GM19328 (cell line): ENCODE results near the gene HLA-DQA2.
"Not testable (repeated sequence)": the region's sequence is repeated elsewhere in the genome, so short reads cannot be mapped to it uniquely, and the experiment has no call there.

ENCODE experiments used
- ATAC-seq: cut with Tn5 transposase; IDR thresholded peaks from one replicate; pipeline ENCODE4 v1.9.1; 2021; ENCODE audit warnings: mild to moderate bottlenecking, moderate library complexity; ENCODE audit not compliant: unreplicated experiment

Gene HLA-DQA2

DNA sequence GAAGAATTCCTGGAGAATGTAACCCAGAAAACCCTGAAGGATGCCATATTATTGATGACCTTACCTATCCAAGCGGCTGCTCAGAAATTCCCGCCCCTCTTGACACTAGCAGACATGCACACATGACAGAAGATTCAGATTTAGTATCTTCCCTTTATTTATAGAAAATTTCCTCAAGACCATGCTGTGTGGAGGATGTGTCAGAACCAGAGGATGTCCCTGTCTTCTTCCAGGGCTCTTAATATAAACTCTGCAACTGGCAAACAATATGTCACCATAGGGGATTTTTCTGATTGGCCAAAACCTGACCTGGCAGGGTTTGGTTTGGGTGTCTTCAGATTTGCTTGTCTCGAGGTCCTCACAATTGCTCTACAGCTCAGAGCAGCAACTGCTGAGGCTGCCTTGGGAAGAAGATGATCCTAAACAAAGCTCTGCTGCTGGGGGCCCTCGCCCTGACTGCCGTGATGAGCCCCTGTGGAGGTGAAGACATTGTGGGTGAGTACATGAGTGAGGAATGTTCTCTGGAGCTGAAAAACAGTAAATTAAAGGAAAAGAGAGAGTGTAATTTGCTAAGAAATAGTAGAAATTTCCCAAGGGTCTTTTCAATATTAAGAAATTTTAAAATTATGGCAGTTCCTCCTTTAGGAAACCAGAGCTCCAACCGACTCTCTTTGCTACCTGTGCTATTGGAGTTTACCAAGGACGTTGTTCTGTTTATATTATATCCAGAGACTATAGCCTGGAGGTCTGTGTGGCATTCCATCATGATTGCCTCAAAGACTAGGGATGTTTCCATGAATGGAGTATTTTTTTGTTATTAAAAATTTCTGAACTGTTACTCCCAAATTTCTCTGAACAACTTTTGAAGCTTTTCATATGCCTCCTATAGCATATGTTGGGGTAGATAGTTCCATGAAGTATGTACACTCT, at the start of gene HLA-DQA2:
HLA-DQA2 (plus strand) TSS at position 361 of the 930 bp plus-strand sequence; CDS start at position 414, 53 bp downstream.
- no peak for ATAC-seq

DNA sequence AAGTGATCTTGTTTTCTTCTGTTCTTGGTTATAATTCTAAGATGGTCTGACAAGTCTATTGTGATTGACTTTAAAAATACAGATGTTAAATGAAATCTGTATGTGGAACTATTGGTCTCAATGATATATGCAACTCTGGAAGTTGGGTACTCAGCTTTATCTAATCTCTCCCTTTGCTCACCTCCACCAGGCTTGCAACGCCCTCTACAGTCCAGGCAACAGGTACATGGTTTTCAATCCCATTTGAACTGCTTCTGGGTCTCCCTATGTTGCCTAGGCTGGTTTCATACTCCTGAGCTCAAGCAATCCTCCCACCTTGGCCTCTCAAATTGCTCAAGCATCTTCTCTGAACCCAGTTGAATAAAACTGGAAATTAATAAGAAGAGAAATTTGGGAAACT, 49.2 kb upstream of the HLA-DQA2 start:
- no peak for ATAC-seq

DNA sequence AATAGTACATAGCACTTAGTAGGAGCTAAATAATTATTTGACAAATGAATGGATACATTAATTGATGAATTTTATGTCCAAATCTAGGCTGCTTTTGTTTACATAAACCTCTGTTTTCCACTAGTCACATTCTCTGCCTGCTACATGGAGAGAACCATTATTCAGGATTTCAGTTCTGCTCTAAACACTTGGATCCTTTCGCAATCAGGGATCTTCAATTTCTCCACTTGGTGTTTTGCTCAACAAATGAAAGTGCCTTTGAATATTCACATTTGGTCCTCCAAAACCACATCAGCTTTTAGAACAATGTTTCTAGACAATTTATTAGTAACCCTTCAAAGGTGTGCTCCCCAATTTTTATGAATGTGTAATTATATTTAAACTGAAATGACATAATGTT, 44.2 kb upstream of the HLA-DQA2 start:
- no peak for ATAC-seq

DNA sequence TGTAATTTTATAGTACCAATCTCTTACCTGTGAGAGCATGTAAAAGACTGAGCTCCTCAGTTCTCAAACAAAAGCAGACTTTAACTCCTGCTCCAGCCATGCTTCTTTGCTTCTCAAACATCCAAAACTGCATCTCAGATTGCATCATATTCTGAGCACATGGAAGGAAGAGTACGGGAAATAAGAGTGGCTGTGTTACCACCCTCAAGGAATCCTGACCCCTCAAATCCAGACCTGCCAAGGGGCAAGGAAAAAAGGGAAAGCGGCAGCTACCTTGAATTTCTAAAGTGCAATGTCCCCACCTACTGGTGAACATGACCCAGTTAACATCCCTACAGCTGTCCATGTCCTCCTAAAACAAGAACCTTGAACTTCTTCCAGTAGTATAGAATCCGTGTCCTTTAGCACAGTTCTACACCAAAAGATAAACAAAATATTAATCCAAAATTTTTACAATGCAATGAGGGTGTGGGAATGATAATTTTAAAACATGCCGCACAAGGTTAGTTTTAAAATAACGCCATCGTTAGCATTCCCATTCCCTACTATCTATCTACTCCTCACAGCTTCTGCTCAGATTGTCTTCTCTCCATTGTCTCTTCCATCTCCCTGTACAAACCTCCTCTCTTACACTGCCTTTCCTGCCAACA, 40.7 kb upstream of the HLA-DQA2 start:
- ATAC-seq = no peak

DNA sequence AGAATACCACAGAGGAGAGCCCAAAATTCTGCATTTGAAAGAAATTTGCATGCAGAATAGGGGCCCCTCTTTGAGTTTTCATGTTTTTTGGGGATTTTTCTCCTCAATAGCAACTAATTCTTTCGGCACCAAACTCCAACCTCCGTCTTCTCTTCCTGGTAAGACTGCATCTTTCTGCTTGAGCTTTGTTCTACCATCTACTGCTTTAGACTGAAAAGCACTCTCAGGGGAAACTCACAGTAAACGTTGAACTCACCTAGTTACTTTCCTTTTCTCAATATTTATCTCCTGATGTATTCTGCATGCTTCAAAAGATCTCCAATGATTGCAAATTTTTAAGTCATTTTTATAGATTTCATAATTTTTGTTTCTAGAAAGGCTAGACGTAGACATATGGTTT, 37.8 kb upstream of the HLA-DQA2 start:
- ATAC-seq = no peak

DNA sequence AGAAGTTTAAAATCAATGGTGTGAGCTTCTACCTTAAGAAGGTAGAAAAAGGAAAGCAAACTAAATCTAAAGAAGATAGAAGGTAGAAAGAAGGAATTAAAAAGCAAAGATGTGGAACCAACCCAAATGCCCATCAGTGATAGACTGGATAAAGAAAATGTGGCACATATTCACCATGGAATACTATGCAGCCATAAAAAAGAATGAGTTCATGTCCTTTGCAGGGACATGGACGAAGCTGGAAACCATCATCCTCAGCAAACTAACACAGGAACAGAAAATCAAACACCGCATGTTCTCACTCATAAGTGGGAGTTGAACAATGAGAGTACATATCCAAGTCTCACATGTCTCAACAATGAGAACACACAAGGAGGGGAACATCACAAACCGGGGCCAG, 36.0 kb upstream of the HLA-DQA2 start:
- not testable (repeated sequence) for ATAC-seq

DNA sequence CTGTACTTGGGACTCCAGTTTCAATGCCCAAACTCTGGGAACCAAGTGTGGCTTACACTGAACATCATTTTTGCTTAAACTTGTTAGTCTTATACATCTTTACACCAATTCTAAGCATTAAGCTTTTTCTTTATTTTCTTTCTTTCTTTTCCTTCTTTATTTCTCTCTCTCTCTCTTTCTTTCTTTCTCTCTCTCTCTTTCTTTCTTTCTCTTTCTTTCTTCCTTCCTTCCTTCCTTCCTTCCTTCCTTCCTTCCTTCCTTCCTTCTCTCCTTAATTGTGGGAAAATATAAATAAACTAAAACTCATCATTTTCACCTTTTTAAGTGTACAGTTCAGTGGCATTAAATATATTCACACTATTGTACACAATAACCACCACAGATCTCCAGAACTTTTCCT, 31.6 kb upstream of the HLA-DQA2 start:
- no peak for ATAC-seq

DNA sequence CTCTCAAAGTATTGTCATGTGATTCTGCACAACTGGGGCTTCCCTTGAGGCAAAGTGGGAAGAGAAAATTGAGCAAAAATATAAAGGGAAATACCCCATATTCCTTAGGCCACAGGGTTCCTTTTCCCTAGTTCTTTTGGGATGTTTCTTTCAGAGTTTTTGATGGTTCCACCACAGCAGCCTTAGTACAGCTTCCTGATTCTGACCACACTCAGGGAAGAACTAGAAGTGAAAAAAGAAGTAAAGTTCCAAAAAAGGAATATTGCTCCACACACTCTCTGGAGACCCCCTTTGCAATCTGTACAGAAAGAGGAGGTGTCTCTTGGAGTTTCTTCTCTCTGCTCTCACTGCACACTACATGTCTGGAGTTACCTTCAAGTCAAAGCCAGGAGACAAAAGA, 27.9 kb upstream of the HLA-DQA2 start:
- ATAC-seq = no peak

DNA sequence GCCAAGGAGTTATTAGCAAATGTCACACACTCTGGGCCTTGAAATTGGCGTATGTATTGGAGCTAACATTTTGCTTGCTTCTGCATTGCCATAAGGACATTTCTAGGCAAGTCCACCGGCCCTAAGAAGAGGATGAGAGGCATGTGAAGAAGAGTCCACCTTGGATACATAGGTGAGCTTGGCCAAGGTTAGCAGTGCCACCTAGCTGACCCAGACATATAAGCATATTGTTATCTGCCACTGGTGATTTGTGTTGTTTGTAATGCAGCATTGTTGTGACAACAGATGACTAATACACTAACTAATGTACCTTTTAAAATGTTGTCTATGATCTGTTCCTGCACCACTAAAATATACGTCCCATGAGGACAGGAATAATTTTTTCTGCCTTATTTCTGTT, 24.8 kb upstream of the HLA-DQA2 start:
- ATAC-seq = no peak

DNA sequence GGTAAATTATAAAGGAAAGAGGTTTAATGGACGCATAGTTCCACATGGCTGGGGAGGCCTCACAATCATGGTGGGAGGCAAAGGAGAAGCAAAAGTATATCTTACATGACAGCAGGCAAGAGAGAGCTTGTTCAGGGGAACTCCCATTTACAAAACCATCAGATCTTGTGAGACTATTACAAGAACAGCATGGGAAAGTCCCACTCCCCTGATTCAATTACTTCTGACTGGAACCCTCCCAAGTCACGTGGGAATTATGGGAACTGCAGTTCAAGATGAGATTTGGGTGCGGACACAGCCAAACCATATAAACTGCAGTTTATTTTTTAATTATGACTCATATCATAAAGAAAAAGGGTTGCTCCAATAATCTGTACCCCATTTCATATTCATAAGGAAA, 22.3 kb upstream of the HLA-DQA2 start:
- ATAC-seq = no peak

DNA sequence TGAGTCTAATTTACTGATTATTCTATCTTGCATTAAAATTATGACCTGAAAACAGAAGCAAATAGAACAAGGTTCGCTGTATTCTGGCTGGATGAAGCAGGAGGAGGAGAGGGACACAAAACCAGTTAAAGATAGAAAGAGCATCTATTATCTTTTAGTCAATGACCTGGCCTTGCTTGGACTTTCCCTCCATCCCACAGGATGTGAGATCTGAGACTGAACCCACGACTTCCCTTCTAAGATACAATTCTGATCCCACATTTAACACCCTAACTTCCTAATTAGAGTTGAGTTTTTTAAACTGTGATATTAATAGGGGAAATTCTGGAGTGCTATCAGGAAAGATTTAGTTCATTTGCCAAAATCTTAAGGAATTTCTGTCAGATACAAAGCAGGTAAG, 3.1 kb upstream of the HLA-DQA2 start:
- no peak for ATAC-seq

DNA sequence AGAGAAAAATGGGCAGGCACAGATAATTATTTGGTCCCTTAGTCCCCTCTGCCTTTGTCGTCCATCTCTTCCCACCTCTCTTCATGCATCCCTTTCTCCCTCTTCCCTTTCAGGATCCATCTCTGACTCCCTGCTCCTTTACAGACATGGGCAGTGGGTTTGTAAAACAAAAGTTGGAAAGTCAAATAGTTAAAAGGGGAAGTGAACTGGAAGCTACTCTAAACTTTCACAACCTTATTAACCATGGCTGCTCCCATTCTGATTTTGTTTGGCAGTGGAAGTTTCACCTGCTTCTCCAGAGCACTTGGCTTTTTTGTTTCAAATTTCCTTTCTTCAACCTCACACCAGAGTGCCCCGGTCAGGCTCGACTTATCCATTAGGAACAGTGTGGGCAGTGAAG, 1.2 kb downstream of the HLA-DQA2 start:
- ATAC-seq = no peak

DNA sequence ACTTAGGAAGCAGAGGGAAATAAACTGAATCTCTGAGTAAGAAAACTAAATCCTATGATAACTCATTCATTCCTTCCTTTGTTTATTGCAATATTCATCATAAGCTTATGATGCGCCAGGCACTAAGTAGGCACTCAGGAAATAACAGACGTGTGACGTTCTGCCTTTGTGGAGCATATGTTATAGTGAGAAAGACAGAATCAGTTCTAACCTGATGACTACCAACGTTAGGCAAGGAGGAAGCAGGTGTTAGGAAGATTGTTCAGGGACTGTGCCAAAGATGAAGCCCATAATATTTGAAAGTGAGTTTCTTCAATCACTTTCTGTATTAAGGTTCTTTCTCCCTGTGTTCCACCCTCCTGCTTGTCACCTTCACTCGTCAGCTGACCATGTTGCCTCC, 3.6 kb downstream of the HLA-DQA2 start:
- no peak for ATAC-seq

DNA sequence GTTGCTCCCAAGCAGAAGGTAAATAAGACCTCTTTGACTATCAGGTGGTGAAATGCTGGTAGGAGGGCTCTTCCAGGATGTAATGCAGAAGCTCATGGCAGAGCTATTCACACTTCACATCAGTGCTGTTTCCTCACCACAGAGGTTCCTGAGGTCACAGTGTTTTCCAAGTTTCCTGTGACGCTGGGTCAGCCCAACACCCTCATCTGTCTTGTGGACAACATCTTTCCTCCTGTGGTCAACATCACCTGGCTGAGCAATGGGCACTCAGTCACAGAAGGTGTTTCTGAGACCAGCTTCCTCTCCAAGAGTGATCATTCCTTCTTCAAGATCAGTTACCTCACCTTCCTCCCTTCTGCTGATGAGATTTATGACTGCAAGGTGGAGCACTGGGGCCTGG, 4.5 kb downstream of the HLA-DQA2 start:
- not testable (repeated sequence) for ATAC-seq

DNA sequence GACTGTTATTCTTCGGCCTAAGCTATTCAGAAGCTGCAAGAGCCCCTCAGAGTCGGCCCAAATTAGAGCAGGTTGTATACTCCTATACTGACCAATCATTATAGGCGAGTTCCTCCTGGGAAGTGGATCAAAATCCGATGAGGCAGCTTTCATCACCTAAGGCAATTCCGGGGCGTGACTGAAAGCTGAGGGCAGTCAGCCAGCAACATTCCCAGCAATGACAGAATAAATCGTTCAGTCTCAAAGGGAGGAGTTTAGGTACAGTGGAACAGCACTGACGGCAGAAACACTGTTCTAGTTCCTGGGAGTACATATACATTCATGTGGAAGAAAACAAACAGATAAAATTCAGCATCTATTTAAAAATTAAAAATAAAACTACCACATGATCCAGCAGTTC, 11.4 kb downstream of the HLA-DQA2 start:
- no peak for ATAC-seq

DNA sequence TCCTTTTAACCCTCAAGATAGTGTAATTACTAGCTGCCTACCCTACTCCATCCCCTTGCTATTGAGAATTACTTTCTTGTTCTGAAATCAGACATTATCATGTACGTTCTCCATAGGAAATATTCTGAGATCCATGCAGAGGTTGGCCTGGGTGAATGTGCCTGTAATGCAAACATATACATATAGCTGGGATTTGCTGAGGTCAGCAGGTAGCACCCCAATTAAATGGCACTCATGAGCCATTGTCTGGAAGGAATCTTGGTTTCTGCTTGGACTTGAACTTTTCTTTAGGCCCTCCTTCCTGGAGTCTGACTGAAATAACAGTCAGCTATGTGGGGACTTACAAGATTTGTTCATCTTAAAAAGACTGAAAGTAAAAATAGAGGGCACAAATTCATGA, 18.5 kb downstream of the HLA-DQA2 start:
- no peak for ATAC-seq

DNA sequence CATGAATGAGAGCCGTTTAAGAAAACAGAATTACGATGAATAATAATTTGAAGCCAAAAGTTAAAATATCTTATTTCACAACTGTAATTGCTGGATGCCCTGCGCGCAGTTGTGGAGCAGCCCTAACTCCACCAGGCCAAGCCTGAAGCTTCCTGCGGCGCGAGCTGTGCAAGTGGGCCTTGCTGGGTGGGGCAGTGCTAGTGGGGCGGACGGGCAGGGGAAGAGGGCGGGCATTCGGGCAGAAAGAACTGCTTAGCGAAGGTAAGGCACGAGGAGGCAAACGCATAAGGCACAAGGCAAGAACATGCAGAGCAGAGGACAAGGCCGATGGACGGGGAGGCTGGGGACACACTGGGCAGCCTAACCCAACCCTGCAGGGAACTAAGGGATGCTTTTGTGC, 19.9 kb downstream of the HLA-DQA2 start:
- no peak for ATAC-seq

DNA sequence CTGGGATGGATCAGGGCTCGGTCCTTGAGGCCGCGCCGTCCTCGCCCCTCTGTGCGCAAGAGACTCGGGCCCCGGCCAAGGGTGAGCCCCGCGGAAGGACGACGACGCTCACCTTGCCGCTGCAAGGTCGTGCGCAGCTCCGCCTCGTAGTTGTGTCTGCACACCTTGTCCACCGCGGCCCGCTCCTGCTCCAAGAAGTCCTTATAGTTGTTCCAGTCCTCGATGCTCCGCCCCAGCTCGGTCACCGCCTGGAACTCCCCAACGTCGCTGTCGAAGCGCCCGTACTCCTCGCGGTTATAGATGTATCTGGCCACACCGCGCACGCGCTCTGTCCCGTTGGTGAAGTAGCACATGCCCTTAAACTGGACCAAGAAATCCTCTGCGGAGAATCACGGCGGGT, 20.4 kb downstream of the HLA-DQA2 start:
- ATAC-seq = no peak

DNA sequence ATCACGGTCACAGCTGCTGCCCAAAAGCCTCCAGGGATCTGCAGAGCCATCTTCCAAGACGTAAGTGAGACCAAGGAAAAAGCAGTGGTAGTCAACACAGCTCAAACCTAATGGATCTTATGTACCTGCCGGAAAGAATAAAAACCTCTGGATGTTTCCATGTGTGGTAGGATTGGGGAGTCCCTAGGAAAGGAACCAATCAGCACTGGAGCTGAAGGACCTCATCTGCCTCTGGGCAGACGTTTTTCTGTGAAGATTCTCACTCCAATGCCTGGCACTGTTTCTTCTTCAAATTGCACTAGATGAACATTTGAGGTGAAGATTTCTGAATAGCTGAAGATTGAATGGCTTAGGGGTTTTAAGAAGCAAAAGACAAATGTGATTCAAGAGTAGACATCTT, 22.2 kb downstream of the HLA-DQA2 start, which contains the start of gene HLA-DQB2:
HLA-DQB2 (minus strand) TSS at position 112 of the 400 bp plus-strand sequence; CDS start at position 50, 62 bp downstream.
- no peak for ATAC-seq

DNA sequence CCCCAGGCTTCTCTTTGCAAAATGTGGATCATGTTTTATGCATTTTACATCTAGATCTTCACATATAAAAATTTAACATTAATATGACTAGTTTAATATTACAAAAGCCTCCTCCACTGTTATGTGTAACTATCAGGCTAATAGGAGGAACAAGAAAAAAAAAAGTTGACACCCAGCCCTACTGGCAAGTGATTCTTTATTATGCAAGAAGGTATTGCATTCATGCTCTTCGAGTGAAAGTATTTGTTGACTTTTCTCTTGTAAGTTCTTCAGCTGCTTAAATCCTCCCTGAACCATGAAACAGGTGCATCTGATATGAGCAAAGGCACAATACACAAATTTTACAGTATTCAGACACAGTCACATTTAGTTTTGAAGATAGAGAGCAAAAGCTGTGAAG, 22.9 kb downstream of the HLA-DQA2 start:
- ATAC-seq = no peak

DNA sequence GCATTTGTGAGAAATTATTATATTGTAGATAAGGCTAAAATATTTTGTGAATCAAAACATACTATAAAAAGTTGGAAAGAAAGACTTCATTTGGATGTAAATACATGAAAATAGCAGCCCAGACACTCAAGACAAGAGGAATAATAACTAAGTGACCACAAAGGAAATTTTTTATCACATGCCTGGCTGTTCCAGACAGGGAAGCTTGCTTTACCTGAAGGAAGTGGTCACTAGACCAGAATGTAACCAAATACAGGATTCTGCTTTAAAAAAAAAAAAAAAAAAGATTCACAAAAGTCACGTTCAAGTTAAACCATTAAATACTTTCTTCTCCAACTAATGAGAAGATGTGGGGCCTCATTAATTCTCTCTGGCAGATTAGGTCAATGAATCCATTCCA, 31.5 kb downstream of the HLA-DQA2 start:
- no peak for ATAC-seq

DNA sequence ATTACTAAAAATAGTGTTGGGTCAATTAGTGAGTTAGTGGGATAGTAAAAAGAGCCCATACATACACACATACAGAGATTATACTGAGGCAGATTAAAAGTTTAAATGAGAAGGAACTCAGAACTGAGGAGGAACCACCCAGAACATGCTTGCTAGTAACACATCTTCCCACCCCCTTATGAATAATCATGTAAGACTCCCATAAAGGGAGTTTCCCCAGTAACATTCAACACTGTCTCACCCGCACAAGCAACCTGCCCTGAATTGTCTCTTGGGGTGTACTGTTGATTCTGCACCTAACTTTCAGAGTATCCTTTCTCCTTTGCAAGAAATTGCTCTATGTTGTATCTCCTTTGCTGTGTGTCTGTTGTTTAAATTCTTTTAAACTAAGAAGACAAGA, 33.2 kb downstream of the HLA-DQA2 start:
- no peak for ATAC-seq
